Neural cell (in vitro differentiated cells): ENCODE measurements around the gene BANP. TPM values are rescaled to one million over a fixed set of nuclear protein-coding genes. Genes with fewer than 3 reads are reported as not detected.

Experiments used
- H2AFZ ChIP-seq: fragments of 200-600, 300-800 bp; sonication (generic), shearing (Covaris generic); 2 replicates; pipeline ENCODE4 v1.6.0; 2014; ENCODE audit warnings: low read depth, mild to moderate bottlenecking, antibody characterized with exemption, low read length, moderate library complexity
- H3F3A ChIP-seq: fragments of 200-600 bp; shearing (Covaris generic); 2 replicates; pipeline ENCODE4 v1.6.1; 2016; ENCODE audit warnings: mild to moderate bottlenecking, moderate library complexity, mixed read lengths, antibody characterized with exemption, low read length; ENCODE audit not compliant: insufficient read depth, poor library complexity, severe bottlenecking
- H3K27ac ChIP-seq: fragments of 200-600, 300-800 bp; sonication (generic), shearing (Covaris generic); 2 replicates; pipeline ENCODE4 v1.5.1; 2014; ENCODE audit warnings: mild to moderate bottlenecking, low read length, moderate library complexity
- H3K27me3 ChIP-seq: fragments of 300-800, 200-600 bp; sonication (generic), shearing (Covaris generic); 2 replicates; pipeline ENCODE4 v1.6.0; 2014; ENCODE audit warnings: mild to moderate bottlenecking, low read depth, low read length, moderate library complexity; ENCODE audit not compliant: insufficient read depth
- H3K36me3 ChIP-seq: fragments of 300-800, 200-600 bp; sonication (generic), shearing (Covaris generic); 2 replicates; pipeline ENCODE4 v1.5.1; 2014; ENCODE audit warnings: mild to moderate bottlenecking, antibody characterized with exemption, low read length, moderate library complexity; ENCODE audit not compliant: insufficient read depth
- H3K4me2 ChIP-seq: fragments of 300-800, 200-600 bp; sonication (generic), shearing (Covaris generic); 2 replicates; pipeline ENCODE4 v1.6.0; 2014; ENCODE audit warnings: mild to moderate bottlenecking, low read length
- H3K4me3 ChIP-seq: fragments of 300-800, 200-600 bp; sonication (generic), shearing (Covaris generic); 2 replicates; pipeline ENCODE4 v1.5.1; 2014; ENCODE audit warnings: mild to moderate bottlenecking, low read length, moderate library complexity
- H3K79me2 ChIP-seq: fragments of 200-600 bp; shearing (Covaris generic); replicated peaks from 2 replicates; pipeline ENCODE4 v1.6.0; 2014; ENCODE audit warnings: mild to moderate bottlenecking, low read length, moderate library complexity; ENCODE audit not compliant: insufficient read depth
- H3K9ac ChIP-seq: fragments of 300-800, 200-600 bp; sonication (generic), shearing (Covaris generic); 2 replicates; pipeline ENCODE4 v1.6.1; 2016; ENCODE audit warnings: mild to moderate bottlenecking, low read length, mixed read lengths
- H3K9me2 ChIP-seq: fragments of 200-600 bp; shearing (Covaris generic); 2 replicates; pipeline ENCODE4 v1.6.1; 2016; ENCODE audit warnings: mild to moderate bottlenecking, low read length, mixed read lengths; ENCODE audit not compliant: insufficient read depth
- H3K9me3 ChIP-seq: fragments of 200-600, 300-800 bp; sonication (generic), shearing (Covaris generic); 2 replicates; pipeline ENCODE4 v1.6.1; 2016; ENCODE audit warnings: mild to moderate bottlenecking, mixed run types, low read length, moderate library complexity, mixed read lengths
- H4K20me1 ChIP-seq: fragments of 200-600 bp; shearing (Covaris generic); 2 replicates; pipeline ENCODE4 v1.6.1; 2016; ENCODE audit warnings: mild to moderate bottlenecking, mixed run types; ENCODE audit not compliant: insufficient read depth
- CTCF ChIP-seq: fragments of 450-650 bp; IDR thresholded peaks from 2 replicates; pipeline ENCODE4 v1.5.1; 2014; ENCODE audit warnings: antibody characterized with exemption, mild to moderate bottlenecking, moderate library complexity; ENCODE audit not compliant: poor library complexity, severe bottlenecking
- EP300 ChIP-seq: fragments of 450-650 bp; conservative IDR thresholded peaks from 2 replicates; pipeline ENCODE4 v1.6.1; 2014; ENCODE audit warnings: antibody characterized with exemption, mild to moderate bottlenecking, moderate library complexity; ENCODE audit not compliant: poor library complexity, severe bottlenecking
- EZH2 ChIP-seq: fragments of 200-600, 300-800 bp; shearing (Covaris generic), sonication (generic); IDR thresholded peaks from 2 replicates; pipeline ENCODE4 v1.6.1; 2014; ENCODE audit warnings: antibody characterized with exemption, low read length, borderline replicate concordance, mild to moderate bottlenecking; ENCODE audit not compliant: insufficient read depth, poor library complexity, severe bottlenecking
- MXI1 ChIP-seq: fragments of 450-650 bp; conservative IDR thresholded peaks from 2 replicates; pipeline ENCODE4 v1.6.1; 2014; ENCODE audit warnings: antibody characterized with exemption, mild to moderate bottlenecking; ENCODE audit not compliant: poor library complexity, severe bottlenecking
- POLR2AphosphoS5 ChIP-seq: IDR thresholded peaks from 2 replicates; pipeline ENCODE4 v1.6.1; 2012
- RAD21 ChIP-seq: fragments of 450-650 bp; conservative IDR thresholded peaks from 2 replicates; pipeline ENCODE4 v1.6.1; 2014; ENCODE audit warnings: antibody characterized with exemption, mild to moderate bottlenecking, moderate library complexity
- REST ChIP-seq: IDR thresholded peaks from 2 replicates; pipeline ENCODE4 v1.6.1; 2012; ENCODE audit warnings: borderline replicate concordance
- SMC3 ChIP-seq: fragments of 450-650 bp; conservative IDR thresholded peaks from 2 replicates; pipeline ENCODE4 v1.6.1; 2014; ENCODE audit warnings: antibody characterized with exemption, mild to moderate bottlenecking, moderate library complexity; ENCODE audit not compliant: poor library complexity
- TAF1 ChIP-seq: IDR thresholded peaks from 2 replicates; pipeline ENCODE4 v1.6.1; 2012; ENCODE audit warnings: low read depth
- polyA plus RNA-seq: library from polyadenylated mRNA; depleted of rRNA; stranded (reverse); fragments of >200 nt; gene quantifications from 2 replicates; pipeline ENCODE4 v1.2.3, GENCODE V29; 2014

The BANP gene
- polyA plus RNA-seq, 1 donor from 2014 or later: 20.6 TPM

GRCh38 chr16:88013091-88013609 is 61.9 kb downstream of the BANP start:
- Histone ChIP-seq H3K9ac (no peak overlapping the region), H3K27me3 (no peaks in the 10 kb centered on the region), H3K9me3 (no peaks in the 10 kb centered on the region), H3K9me2 (no peaks in the 10 kb centered on the region), H3K4me2 (no peak overlapping the region), H2AFZ (no peak overlapping the region), H3F3A (no peaks in the 10 kb centered on the region), H3K36me3 (no peaks in the 10 kb centered on the region), H4K20me1 (no peaks in the 10 kb centered on the region), H3K4me3 (no peak overlapping the region), H3K27ac (no peak overlapping the region), H3K79me2 (no peaks in the 10 kb centered on the region)
- TF ChIP-seq EP300: no peak
- TF ChIP-seq RAD21: no peak
- no peak for TF ChIP-seq CTCF
- no peak for TF ChIP-seq TAF1
- TF ChIP-seq EZH2: no peak
- no peak for TF ChIP-seq MXI1
- TF ChIP-seq REST: no peak
- TF ChIP-seq POLR2AphosphoS5: no peak
- TF ChIP-seq SMC3: no peak

- Histone ChIP-seq H3K27ac (no peak overlapping the region), H2AFZ (no peak overlapping the region), H3K79me2 (no peaks in the 10 kb centered on the region), H3K27me3 (no peaks in the 10 kb centered on the region), H3K4me2 (no peak overlapping the region), H3K9ac (no peak overlapping the region), H4K20me1 (no peaks in the 10 kb centered on the region), H3F3A (no peaks in the 10 kb centered on the region), H3K9me2 (no peaks in the 10 kb centered on the region), H3K36me3 (no peaks in the 10 kb centered on the region), H3K4me3 (no peak overlapping the region), H3K9me3 (no peaks in the 10 kb centered on the region)
- TF ChIP-seq REST: no peak
- TF ChIP-seq EP300: no peak
- no peak for TF ChIP-seq RAD21
- TF ChIP-seq CTCF: no peak
- no peak for TF ChIP-seq MXI1
- no peak for TF ChIP-seq SMC3
- no peak for TF ChIP-seq TAF1
- TF ChIP-seq EZH2: no peak
- no peak for TF ChIP-seq POLR2AphosphoS5
Measured at GRCh38 chr16:88013766-88014251, 62.6 kb downstream of the BANP start.
